Hematopoietic multipotent progenitor cell treated with erythropoietin and hydrocortisone succinate and interleukin-3 and kit ligand, for 17 days (in vitro differentiated cells): ENCODE results near the gene TBX21.

Experiments used
- DNase-seq: peaks from one replicate; pipeline ENCODE4 v3.0.0-alpha.2; 2015; ENCODE audit warnings: low spot score

TBX21 gene

GRCh38 chr17:47698749-47699535, 34.1 kb upstream of the TBX21 start:
- peak; percentile 54 for DNase-seq

DNA sequence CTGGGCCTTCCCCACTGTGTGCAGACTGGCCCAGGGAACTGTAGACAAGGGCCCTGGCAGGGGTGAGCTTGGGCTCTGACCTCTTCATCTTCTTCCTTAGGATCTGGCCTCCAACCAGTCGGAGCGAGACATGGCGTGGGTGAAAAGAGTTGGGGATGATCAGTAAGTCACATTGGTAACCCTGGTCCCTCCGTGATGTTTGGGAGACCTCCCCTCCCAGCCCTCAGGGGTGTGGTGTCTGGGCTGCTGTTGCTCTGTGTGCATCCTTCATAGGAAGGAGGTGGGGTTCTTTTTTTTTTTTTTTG, 33.5 kb upstream of the TBX21 start:
- no peak for DNase-seq

GRCh38 chr17:47700471-47701449, 32.3 kb upstream of the TBX21 start:
- no peak for DNase-seq

- DNase-seq: no peak
These were observed 31.4 kb upstream of the TBX21 start for GRCh38 chr17:47701608-47702007.

- no peak for DNase-seq
These were observed 30.5 kb upstream of the TBX21 start for GRCh38 chr17:47702391-47702995.

- DNase-seq: no peak
These were observed 29.8 kb upstream of the TBX21 start for GRCh38 chr17:47703191-47703591.

- DNase-seq: no peak
These were observed 29.4 kb upstream of the TBX21 start for GRCh38 chr17:47703671-47704070.

GRCh38 chr17:47704116-47704515, 28.9 kb upstream of the TBX21 start:
- no peak for DNase-seq

DNA sequence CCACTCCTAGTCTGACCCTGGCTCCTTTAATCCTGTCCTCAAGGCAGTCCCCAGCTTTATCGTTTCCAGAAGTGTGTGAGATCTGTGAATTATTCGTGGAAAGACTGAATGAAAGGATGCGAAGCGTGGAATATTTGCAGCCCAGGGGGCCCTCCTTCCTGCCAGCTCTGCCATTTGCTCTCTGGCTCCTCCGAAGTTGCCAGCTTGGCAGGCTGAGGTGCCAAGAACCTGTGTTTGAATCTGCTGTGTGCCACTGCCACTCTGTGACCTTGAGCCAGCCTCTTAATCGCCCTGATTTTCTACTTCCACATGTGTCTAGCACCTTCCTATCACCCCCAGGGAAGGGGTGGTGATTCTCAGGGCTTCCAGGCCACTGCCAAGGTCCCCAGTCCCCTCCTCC, 28.3 kb upstream of the TBX21 start:
- DNase-seq: no peak

- no peak for DNase-seq
These were observed 27.2 kb upstream of the TBX21 start for GRCh38 chr17:47705536-47706530.

GRCh38 chr17:47707056-47707804, 25.8 kb upstream of the TBX21 start:
- no peak for DNase-seq

GRCh38 chr17:47707884-47708283, 25.2 kb upstream of the TBX21 start:
- DNase-seq: no peak

- no peak for DNase-seq
These were observed 24.6 kb upstream of the TBX21 start for GRCh38 chr17:47708312-47708863.

GRCh38 chr17:47708864-47709541, 24.0 kb upstream of the TBX21 start:
- no peak for DNase-seq

- DNase-seq: no peak
These were observed 23.4 kb upstream of the TBX21 start for GRCh38 chr17:47709594-47709993.

DNA sequence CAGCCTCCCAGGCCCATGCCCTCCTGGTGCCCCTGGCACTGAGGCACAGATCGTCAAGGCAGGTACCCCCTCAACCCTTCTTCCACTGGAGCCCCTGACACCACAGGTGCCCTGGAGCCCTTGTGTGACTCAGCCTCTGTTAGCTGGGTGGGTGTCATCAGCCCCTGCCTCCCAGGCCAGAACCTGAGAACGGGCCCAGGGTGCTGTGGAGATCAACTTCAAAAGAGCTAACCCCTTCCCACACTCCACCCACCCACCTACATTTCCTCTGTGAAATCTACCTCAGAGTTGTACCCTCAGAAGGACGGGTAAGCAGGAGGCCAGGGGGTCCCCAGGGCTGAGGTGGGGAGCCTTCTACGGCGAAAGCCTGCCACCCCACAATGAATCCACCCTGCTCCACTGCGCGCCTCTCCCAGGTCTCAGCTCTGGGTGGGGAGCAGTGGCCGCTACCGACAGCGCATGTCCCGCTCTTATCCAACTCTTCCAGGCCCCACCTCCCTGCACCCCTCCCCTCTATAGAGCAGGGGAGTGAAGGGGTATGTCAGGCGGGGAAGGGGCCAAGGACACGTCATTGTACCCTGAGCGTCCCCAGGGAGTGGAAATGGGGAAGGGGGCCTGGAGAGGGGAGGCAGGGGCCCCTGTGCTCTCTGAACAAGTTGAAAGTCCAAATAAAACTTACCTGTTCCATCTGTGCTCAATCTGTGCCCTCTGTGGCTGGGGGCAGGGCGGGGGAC, 21.5 kb upstream of the TBX21 start:
- DNase-seq: no peak

- DNase-seq: no peak
These were observed 20.6 kb upstream of the TBX21 start for GRCh38 chr17:47712330-47713023.

- DNase-seq: no peak
These were observed 18.9 kb upstream of the TBX21 start for GRCh38 chr17:47713980-47714700.
